Bronchial epithelial cell (primary cell): ENCODE measurements around the gene DNM3. TPM values are rescaled to one million over a fixed set of nuclear protein-coding genes. Genes with fewer than 3 reads are reported as not detected.
A peak's percentile ranks its signal among the peaks of the same experiment; 100 is the strongest.

Source experiments
- DNase-seq: peaks from one replicate; pipeline ENCODE4 v3.0.0-alpha.2; 2010; ENCODE audit warnings: low read depth
- FAIRE-seq: peaks from 2 replicates; lab custom pipeline; 2011; peaks lifted over from hg19 to GRCh38; lab: Jason Lieb, UNC
- H3K27me3 ChIP-seq: 2 replicates; pipeline ENCODE4 v1.5.1; 2011; ENCODE audit warnings: low read length; ENCODE audit not compliant: control insufficient read depth, insufficient read depth
- H3K36me3 ChIP-seq: 2 replicates; pipeline ENCODE4 v1.5.1; 2011; ENCODE audit warnings: low read length; ENCODE audit not compliant: control insufficient read depth, insufficient read depth
- H3K4me3 ChIP-seq: 2 replicates; pipeline ENCODE4 v1.5.1; 2011; ENCODE audit warnings: mild to moderate bottlenecking, low read depth, low read length, control low read depth
- total RNA-seq: library from RNA; depleted of rRNA; stranded (reverse); fragments of >200 nt; gene quantifications from 2 replicates; pipeline ENCODE4 v1.2.1, GENCODE V29; 2014
- TF ChIP-seq, protein P1 (sequence below): IDR thresholded peaks from 2 replicates; pipeline ENCODE4 v1.5.1; 2011; ENCODE audit warnings: mild to moderate bottlenecking, moderate library complexity, low read length, control low read depth, inconsistent platforms; ENCODE audit not compliant: insufficient read depth, severe bottlenecking

Gene DNM3
- total RNA-seq, 1 donor from 2014 or later: 1.3 TPM

- Histone ChIP-seq H3K4me3 (no peak overlapping the region), H3K36me3 (no peaks in the 10 kb centered on the region), H3K27me3 (no peaks in the 10 kb centered on the region)
- DNase-seq (peak; percentile 13), FAIRE-seq (no peak)
- TF ChIP-seq, protein P1, sequence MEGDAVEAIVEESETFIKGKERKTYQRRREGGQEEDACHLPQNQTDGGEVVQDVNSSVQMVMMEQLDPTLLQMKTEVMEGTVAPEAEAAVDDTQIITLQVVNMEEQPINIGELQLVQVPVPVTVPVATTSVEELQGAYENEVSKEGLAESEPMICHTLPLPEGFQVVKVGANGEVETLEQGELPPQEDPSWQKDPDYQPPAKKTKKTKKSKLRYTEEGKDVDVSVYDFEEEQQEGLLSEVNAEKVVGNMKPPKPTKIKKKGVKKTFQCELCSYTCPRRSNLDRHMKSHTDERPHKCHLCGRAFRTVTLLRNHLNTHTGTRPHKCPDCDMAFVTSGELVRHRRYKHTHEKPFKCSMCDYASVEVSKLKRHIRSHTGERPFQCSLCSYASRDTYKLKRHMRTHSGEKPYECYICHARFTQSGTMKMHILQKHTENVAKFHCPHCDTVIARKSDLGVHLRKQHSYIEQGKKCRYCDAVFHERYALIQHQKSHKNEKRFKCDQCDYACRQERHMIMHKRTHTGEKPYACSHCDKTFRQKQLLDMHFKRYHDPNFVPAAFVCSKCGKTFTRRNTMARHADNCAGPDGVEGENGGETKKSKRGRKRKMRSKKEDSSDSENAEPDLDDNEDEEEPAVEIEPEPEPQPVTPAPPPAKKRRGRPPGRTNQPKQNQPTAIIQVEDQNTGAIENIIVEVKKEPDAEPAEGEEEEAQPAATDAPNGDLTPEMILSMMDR: no peak
These were observed 125.3 kb downstream of the DNM3 start for GRCh38 chr1:171966426-171967220.

GRCh38 chr1:171969226-171969625, 127.9 kb downstream of the DNM3 start:
- no peak for FAIRE-seq
- TF ChIP-seq, protein P1: no peak
- DNase-seq: no peak
- H3K4me3 ChIP-seq: no peak overlapping the region
- H3K27me3 ChIP-seq: no peaks in the 10 kb centered on the region
- no peaks in the 10 kb centered on the region for H3K36me3 ChIP-seq

- H3K4me3 ChIP-seq: no peak overlapping the region
- H3K36me3 ChIP-seq: no peaks in the 10 kb centered on the region
- FAIRE-seq (no peak), DNase-seq (no peak)
- no peaks in the 10 kb centered on the region for H3K27me3 ChIP-seq
- TF ChIP-seq, protein P1: no peak
These were observed 128.5 kb downstream of the DNM3 start for GRCh38 chr1:171969813-171970212.

DNA sequence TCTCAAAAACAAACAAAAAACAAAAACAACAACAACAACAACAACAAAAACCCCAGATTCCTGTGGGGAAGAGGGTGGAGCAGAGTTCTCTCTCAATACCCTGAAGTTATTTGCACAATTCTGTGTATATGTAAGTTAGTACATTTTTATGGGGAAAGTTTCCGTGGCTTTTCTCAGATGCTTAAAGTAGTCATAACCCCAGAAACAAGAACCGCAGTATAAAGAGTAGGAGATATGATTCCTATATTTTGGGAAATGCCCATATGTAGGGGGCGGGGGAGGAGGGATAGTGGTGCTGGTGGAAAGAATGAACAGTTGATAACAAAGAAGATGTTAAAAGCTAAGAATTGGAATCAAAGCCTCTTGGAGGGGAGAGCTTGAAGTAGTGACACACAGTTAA, 131.5 kb downstream of the DNM3 start:
- FAIRE-seq: no peak
- TF ChIP-seq, protein P1: no peak
- H3K27me3 ChIP-seq: no peaks in the 10 kb centered on the region
- DNase-seq: no peak
- no peak overlapping the region for H3K4me3 ChIP-seq
- H3K36me3 ChIP-seq: no peaks in the 10 kb centered on the region

DNA sequence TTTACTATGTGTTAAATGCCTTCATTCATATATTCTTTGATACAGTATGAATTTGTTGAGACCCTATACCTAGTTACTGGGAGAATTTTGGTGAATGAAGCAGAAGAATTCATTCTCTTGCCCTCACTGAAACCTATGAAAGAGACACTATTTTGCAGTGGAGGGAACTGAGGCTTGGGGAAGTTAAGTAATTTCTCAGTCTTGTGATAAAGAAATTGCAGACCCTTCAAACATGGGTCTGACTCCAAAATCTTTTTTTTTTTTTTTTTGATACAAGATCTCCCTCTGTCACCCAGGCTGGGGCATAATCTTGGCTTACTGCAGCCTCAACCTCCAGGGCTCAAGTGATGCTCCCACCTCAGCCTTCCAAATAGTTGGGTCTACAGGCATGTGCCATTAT, 132.1 kb downstream of the DNM3 start:
- Histone ChIP-seq H3K4me3 (no peak overlapping the region), H3K27me3 (no peaks in the 10 kb centered on the region), H3K36me3 (no peaks in the 10 kb centered on the region)
- FAIRE-seq (no peak), DNase-seq (no peak)
- TF ChIP-seq, protein P1: no peak

- Histone ChIP-seq H3K36me3 (no peaks in the 10 kb centered on the region), H3K27me3 (no peaks in the 10 kb centered on the region), H3K4me3 (no peak overlapping the region)
- DNase-seq (no peak), FAIRE-seq (no peak)
- TF ChIP-seq, protein P1: no peak
These were observed 140.0 kb downstream of the DNM3 start for GRCh38 chr1:171981303-171981702.
